Activated naive CD4-positive, alpha-beta T cell treated with anti-CD3 and anti-CD28 coated beads for 36 hours (primary cell): Measurements from ENCODE around the gene SLC9A2. TPM values are rescaled to one million over a fixed set of nuclear protein-coding genes. Genes with fewer than 3 reads are reported as not detected.

Experiments used
- CTCF ChIA-PET: fragments of 350-600 bp; sonication (Branson Sonifier 250); formaldehyde crosslinking; loops from one replicate; lab custom pipeline; 2021; ENCODE audit warnings: antibody characterized with exemption; lab: Charles Lee
- DNase-seq: peaks from one replicate; pipeline ENCODE4 v3.0.0-alpha.2; 2020
- H3K27ac Mint-ChIP-seq: one replicate; pipeline ENCODE4 v1.8.0; 2021; ENCODE audit warnings: mild to moderate bottlenecking, mixed read lengths
- H3K27me3 Mint-ChIP-seq: one replicate; pipeline ENCODE4 v1.8.0; 2021; ENCODE audit warnings: low read depth, mixed read lengths
- H3K36me3 Mint-ChIP-seq: one replicate; pipeline ENCODE4 v1.8.0; 2021; ENCODE audit warnings: low read depth, mixed read lengths
- H3K4me1 Mint-ChIP-seq: one replicate; pipeline ENCODE4 v1.8.0; 2021; ENCODE audit warnings: low read depth, mixed read lengths
- H3K4me3 Mint-ChIP-seq: one replicate; pipeline ENCODE4 v1.8.0; 2021; ENCODE audit warnings: mild to moderate bottlenecking, moderate library complexity, mixed read lengths
- H3K9me3 Mint-ChIP-seq: one replicate; pipeline ENCODE4 v1.8.0; 2021; ENCODE audit warnings: mixed read lengths
- intact Hi-C: fragments of 100-400 bp; cut with micrococcal nuclease; formaldehyde crosslinking; loops from one replicate; pipeline ENCODE4 v1.15.1; 2023
- total RNA-seq, 2 experiments: library from RNA; stranded (reverse); gene quantifications; one replicate each; pipeline ENCODE4 v1.2.3, GENCODE V29; 2021

Gene SLC9A2, protein sequence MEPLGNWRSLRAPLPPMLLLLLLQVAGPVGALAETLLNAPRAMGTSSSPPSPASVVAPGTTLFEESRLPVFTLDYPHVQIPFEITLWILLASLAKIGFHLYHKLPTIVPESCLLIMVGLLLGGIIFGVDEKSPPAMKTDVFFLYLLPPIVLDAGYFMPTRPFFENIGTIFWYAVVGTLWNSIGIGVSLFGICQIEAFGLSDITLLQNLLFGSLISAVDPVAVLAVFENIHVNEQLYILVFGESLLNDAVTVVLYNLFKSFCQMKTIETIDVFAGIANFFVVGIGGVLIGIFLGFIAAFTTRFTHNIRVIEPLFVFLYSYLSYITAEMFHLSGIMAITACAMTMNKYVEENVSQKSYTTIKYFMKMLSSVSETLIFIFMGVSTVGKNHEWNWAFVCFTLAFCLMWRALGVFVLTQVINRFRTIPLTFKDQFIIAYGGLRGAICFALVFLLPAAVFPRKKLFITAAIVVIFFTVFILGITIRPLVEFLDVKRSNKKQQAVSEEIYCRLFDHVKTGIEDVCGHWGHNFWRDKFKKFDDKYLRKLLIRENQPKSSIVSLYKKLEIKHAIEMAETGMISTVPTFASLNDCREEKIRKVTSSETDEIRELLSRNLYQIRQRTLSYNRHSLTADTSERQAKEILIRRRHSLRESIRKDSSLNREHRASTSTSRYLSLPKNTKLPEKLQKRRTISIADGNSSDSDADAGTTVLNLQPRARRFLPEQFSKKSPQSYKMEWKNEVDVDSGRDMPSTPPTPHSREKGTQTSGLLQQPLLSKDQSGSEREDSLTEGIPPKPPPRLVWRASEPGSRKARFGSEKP
- total RNA-seq: under 1 TPM; 0.07 TPM

DNA sequence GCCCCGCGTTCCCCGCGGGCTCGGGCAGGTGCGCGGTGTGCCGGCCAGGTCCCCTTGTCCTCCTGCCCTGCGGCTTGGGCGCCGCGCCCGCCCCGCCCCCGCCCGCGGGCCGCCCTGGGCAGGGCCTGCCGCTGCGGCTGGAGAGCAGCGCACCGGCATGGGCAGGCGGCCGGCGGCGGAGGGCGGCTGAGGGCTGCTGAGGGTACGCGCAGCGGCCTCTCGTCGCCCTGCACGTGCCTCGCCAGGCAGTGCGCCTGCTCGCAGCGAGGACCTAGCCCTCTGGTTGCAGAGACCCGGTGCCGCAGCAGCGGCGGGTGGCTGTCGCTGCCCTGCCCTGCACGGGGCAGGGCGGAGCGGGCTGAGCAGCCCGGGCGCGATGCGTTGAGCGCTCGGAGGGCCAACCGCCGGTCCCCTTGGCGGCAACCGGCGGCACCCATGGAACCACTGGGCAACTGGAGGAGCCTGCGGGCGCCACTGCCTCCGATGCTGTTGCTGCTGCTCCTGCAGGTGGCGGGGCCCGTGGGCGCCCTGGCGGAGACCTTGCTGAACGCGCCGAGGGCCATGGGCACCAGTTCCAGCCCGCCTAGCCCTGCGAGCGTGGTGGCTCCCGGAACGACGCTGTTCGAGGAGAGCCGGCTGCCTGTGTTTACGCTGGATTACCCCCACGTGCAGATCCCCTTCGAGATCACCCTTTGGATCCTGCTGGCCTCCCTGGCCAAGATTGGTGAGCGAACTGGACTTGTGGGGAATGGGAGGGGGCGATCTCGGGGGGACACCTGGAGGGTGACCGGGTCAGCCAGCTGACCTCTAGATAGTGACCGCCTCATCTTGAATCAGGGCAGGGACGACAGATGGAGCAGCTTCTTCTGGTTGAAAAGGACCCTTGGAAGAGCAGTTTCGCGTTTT is at the start of gene SLC9A2:
SLC9A2 (plus strand) TSS at position 140 of the 906 bp plus-strand sequence; CDS start at position 436, 296 bp downstream.
- peak within 1 kb of the TSS; percentile 62 for H3K4me3 Mint-ChIP-seq
- CTCF ChIA-PET: interaction anchor here (1.4 kb wide), 1 partner anchor 146 kb away, joined by 3 read pairs; the partner anchor contains the start of gene SLC9A4
- no peaks in the 10 kb centered on the region for H3K9me3 Mint-ChIP-seq
- H3K27me3 Mint-ChIP-seq: peaks cover 60% of the 10 kb centered on the region
- peak; percentile 21 for DNase-seq
- intact Hi-C loops: no loop called here
- no peak within 1 kb of the TSS for H3K27ac Mint-ChIP-seq
- no peaks in the 10 kb centered on the region for H3K36me3 Mint-ChIP-seq
- peaks cover 12% of the 10 kb centered on the region for H3K4me1 Mint-ChIP-seq

DNA sequence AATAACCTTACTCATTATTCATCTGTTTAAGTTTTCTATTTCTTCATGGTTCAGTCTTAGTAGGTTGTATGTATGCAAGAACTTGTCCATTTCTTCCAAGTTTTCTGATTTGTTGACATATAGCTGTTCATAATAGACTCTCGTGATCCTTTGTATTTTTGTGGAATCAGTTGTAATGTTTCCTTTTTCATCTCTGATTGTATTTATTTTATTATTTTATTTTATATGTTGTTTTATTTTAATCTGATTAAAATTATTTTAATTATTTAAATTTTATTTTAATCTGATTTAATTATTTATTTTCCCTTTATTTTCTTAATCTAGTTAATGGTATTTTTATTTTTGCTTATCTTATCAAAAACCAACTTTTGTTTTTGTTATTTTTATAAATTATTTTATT is 43.5 kb upstream of the SLC9A2 start:
- H3K9me3 Mint-ChIP-seq: peaks cover 6% of the 10 kb centered on the region
- CTCF ChIA-PET: no interaction called here
- peaks cover 18% of the 10 kb centered on the region for H3K27me3 Mint-ChIP-seq
- intact Hi-C loops: no loop called here
- H3K27ac Mint-ChIP-seq: no peak overlapping the region
- no peak overlapping the region for H3K4me3 Mint-ChIP-seq
- no peak for DNase-seq
- H3K36me3 Mint-ChIP-seq: no peaks in the 10 kb centered on the region
- no peaks in the 10 kb centered on the region for H3K4me1 Mint-ChIP-seq

DNA sequence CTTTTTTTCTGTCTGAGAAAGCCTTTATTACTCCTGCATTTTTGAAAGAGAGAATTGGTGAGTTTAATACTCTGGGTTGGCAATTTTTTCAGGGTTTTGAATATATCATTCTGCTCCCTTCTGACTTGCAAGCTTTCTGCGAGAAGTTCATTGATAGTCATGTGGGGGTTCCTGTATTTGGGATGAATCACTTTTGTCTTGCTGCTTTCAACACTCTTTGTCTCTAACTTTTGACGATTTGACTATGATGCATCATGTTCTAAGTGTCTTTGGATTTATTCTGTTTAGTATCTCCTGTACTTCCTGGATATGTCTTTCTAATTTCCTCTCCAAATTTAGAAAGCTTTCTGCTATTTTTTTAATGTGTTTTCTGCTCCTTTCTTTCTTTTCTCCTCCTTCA is 41.0 kb upstream of the SLC9A2 start:
- no peak overlapping the region for H3K27ac Mint-ChIP-seq
- H3K9me3 Mint-ChIP-seq: peaks cover 7% of the 10 kb centered on the region
- no peak overlapping the region for H3K4me3 Mint-ChIP-seq
- peaks cover 10% of the 10 kb centered on the region for H3K4me1 Mint-ChIP-seq
- intact Hi-C loops: no loop called here
- H3K36me3 Mint-ChIP-seq: no peaks in the 10 kb centered on the region
- CTCF ChIA-PET: interaction anchor here (0.6 to 0.7 kb wide), 2 partner anchors 30 to 117 kb away, joined by 3 to 4 read pairs; no protein-coding TSS in a partner anchor
- DNase-seq: no peak
- peaks cover 17% of the 10 kb centered on the region for H3K27me3 Mint-ChIP-seq

DNA sequence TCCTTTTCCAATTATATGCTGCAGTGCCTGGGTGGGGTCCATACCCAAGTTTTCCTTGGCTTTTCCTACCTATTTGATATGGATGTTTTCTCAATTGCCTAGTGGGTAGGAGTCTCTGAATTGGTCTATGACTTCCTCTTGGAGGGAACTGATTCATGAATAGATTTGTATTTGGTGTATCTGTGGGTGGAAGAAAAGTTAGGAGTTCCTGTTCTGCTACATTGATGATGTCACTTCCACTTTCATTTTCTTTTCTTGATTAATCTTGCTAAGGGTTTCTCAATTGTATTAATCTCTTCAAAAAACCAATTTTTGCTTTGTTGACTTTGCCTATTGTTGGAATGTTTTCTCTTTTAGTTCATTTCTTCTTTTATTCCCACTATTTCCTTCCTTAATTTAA is 37.4 kb upstream of the SLC9A2 start:
- Mint-ChIP-seq H3K36me3 (no peaks in the 10 kb centered on the region), H3K4me3 (no peak overlapping the region)

DNA sequence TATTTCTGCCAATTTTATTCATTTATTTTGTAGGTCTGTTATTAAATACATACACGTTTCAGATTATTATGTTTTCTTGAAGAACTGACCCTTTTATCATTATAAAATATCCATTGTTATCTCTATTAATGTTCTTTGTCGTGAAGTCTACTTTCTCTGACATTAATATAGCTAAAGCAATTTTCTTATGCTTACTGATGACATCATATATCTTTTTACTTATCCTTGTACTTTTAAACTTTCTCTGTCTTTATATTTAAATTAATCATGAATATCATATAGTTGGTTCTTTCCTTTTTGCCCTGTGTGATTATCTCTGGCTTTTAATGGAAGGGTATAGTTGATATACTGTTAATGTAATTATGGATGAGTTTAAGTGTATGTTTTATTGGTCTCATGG is 36.5 kb upstream of the SLC9A2 start:
- intact Hi-C loops: no loop called here
- no peak for DNase-seq
- Mint-ChIP-seq H3K36me3 (no peaks in the 10 kb centered on the region), H3K9me3 (peaks cover 6% of the 10 kb centered on the region), H3K27me3 (peaks cover 6% of the 10 kb centered on the region), H3K4me1 (peaks cover 10% of the 10 kb centered on the region), H3K27ac (no peak overlapping the region), H3K4me3 (no peak overlapping the region)
- CTCF ChIA-PET: interaction anchor here (2.5 kb wide), 1 partner anchor 33 kb away, joined by 7 read pairs; no protein-coding TSS in a partner anchor

More for the DNA sequence above, 37.4 kb upstream of the SLC9A2 start:
- CTCF ChIA-PET: interaction anchor here (0.7 kb wide), 1 partner anchor 39 kb away, joined by 3 read pairs; no protein-coding TSS in a partner anchor
- DNase-seq: no peak
- H3K4me1 Mint-ChIP-seq: peaks cover 10% of the 10 kb centered on the region
- H3K9me3 Mint-ChIP-seq: peaks cover 6% of the 10 kb centered on the region
- intact Hi-C loops: no loop called here
- H3K27me3 Mint-ChIP-seq: peaks cover 10% of the 10 kb centered on the region
- H3K27ac Mint-ChIP-seq: no peak overlapping the region

DNA sequence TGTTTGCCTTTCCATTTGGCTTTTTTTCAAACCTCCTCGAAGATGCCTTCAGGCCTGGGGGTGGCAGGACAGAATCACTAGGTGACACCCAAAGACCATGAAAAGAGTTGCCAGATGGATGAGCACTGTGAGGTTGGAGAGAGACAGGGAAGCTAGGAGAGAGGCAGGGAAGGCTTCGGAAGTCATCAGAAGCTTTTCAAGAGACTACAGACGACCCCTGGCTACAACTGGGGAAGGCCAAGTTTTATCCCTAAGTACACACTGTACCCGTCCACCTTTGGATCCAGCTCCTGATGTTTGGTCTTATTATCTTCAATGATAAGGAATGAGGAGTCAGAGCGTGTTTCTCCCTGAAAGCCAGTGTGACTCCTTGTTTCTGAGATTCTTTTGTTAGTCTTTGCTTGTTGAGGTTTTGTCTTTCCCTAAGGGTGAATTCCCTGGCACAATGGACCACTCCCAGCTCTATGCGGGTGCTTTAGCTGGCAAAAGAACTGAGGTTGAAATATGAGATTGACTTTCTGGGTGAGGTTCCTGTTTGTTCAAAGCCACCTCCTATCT is 33.4 kb upstream of the SLC9A2 start:
- H3K27ac Mint-ChIP-seq: no peak overlapping the region
- peaks cover under 1% of the 10 kb centered on the region for H3K9me3 Mint-ChIP-seq
- intact Hi-C loops: no loop called here
- peaks cover 10% of the 10 kb centered on the region for H3K4me1 Mint-ChIP-seq
- CTCF ChIA-PET: interaction anchor here (0.6 to 1.7 kb wide), 4 partner anchors 9 to 118 kb away, joined by 3 to 8 read pairs (median 4); partner anchors contain the start of gene SLC9A4
- H3K27me3 Mint-ChIP-seq: peaks cover 4% of the 10 kb centered on the region
- H3K36me3 Mint-ChIP-seq: no peaks in the 10 kb centered on the region
- DNase-seq: no peak
- no peak overlapping the region for H3K4me3 Mint-ChIP-seq

DNA sequence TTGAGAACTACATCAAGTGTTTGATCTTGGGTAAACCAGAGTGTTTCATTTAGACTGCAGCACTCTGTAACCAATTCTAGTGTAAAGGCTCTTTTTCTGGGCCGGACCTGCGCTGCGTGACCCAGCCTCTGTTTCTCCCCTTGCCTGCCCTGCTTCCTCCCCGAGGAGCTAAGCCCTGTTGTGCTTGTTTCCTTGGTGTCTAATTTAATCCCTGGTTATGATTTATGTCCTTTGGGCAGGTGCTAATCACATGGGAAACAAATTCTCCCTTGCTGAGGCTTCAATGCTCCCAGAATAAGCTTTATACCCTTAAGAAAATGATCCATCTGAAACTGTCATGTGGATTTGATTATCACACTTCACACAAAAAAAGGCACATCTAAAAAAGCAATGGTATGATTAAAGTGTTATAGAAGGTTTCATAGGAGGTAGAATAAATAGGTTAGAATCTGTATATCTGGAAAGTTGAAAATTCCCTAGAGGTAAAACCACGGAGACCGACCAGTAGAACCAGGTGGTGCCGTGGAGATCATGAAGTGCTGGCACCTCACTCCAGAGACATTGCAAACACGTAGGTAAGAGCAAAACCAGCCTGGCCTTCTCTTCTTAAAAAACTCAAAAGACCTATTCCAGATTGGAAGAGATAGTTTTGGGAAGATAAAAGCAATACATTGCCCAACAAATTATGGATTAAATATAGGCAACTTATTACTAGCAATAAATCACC is 31.0 kb upstream of the SLC9A2 start:
- Mint-ChIP-seq H3K36me3 (no peaks in the 10 kb centered on the region), H3K4me1 (no peaks in the 10 kb centered on the region), H3K4me3 (no peak overlapping the region), H3K27ac (no peak overlapping the region), H3K27me3 (peaks cover 4% of the 10 kb centered on the region), H3K9me3 (no peaks in the 10 kb centered on the region)
- intact Hi-C loops: no loop called here
- no peak for DNase-seq
- CTCF ChIA-PET: interaction anchor here (0.9 to 1.9 kb wide), 2 partner anchors 100 to 114 kb away, joined by 5 read pairs; no protein-coding TSS in a partner anchor

DNA sequence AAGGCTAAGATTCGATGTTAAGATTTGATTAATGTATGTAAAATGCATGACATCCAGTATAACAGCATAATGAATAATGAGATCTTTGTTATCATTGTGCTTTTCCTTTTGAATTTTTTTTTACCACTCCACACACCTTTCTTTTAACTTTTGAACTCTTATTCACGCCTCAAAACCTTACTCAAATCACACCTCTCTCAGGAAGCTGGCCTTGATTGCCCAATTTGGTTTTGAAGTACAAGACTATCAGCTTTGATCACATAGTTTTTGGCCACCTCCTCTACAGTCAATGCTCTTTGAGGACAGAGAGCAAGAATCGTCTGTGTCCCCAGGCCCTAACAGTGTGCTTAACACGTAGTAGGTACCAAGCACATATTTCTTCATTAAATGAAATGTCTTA is 29.9 kb upstream of the SLC9A2 start:
- intact Hi-C loops: no loop called here
- no peaks in the 10 kb centered on the region for H3K4me1 Mint-ChIP-seq
- H3K9me3 Mint-ChIP-seq: no peaks in the 10 kb centered on the region
- CTCF ChIA-PET: interaction anchor here (1.2 kb wide), 1 partner anchor 117 kb away, joined by 5 read pairs; the partner anchor contains the start of gene SLC9A4
- H3K27ac Mint-ChIP-seq: no peak overlapping the region
- H3K36me3 Mint-ChIP-seq: no peaks in the 10 kb centered on the region
- peaks cover 4% of the 10 kb centered on the region for H3K27me3 Mint-ChIP-seq
- no peak overlapping the region for H3K4me3 Mint-ChIP-seq
- no peak for DNase-seq

DNA sequence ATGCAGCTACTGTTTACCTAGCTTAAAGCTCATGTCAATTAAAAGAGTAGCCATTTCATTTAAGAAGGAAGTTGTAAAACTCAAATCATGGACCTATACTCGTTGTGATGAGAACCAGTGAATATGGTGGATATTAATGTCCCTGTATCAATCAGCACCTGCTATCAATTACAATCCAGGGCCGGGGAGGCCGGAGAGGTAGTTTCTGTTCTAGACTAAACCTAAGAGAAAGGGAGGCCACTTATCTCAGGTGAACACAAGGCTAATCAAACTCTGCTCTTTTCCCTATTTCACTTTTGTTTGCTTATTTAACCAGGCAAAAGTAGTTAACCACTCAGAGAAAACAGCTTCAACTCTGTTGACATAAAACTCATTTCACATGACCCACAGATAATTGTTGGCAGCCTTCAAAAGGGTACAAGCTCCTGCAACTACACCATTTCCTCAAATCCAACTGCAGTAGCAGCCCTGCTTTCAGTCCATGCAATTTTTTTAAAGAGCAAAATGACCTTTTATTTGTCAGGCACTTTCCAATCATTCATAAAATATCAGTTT is 27.8 kb upstream of the SLC9A2 start:
- intact Hi-C loops: loop anchor here (1.0 kb wide), 2 partner anchors 71 to 118 kb away; partner anchors contain the start of gene SLC9A4
- CTCF ChIA-PET: interaction anchor here (0.6 to 2.9 kb wide), 6 partner anchors 25 to 119 kb away, joined by 3 to 18 read pairs (median 4); partner anchors contain the start of gene SLC9A4

DNA sequence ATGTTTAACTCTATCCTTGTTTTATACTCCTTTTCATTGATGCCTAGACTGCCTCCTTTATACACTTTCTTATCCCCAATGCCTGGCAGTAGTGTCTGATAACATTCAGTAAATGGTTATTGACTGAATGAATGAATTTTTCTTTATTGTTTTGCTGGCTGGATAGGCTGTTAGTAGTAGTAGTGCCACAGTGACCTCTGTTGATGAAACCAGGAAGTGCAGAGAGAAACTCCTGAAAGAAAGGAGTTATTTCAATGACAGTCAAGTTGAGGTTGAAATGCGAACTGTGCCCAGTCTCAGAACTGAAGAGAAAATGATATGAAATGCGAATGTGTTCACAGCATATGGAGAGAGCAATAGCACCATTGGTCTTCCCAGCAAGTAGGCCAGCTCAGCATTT is 26.8 kb upstream of the SLC9A2 start:
- intact Hi-C loops: loop anchor here (1.0 kb wide), 2 partner anchors 72 to 119 kb away; partner anchors contain the start of gene SLC9A4

More for the DNA sequence above, 27.8 kb upstream of the SLC9A2 start:
- no peaks in the 10 kb centered on the region for H3K4me1 Mint-ChIP-seq
- H3K27me3 Mint-ChIP-seq: peaks cover 13% of the 10 kb centered on the region
- H3K9me3 Mint-ChIP-seq: no peaks in the 10 kb centered on the region
- no peak for DNase-seq
- H3K4me3 Mint-ChIP-seq: no peak overlapping the region
- no peaks in the 10 kb centered on the region for H3K36me3 Mint-ChIP-seq
- H3K27ac Mint-ChIP-seq: no peak overlapping the region

More for the DNA sequence above, 26.8 kb upstream of the SLC9A2 start:
- H3K4me3 Mint-ChIP-seq: no peak overlapping the region
- peak; percentile 55 for DNase-seq
- no peak overlapping the region for H3K27ac Mint-ChIP-seq
- H3K27me3 Mint-ChIP-seq: peaks cover 13% of the 10 kb centered on the region
- no peaks in the 10 kb centered on the region for H3K9me3 Mint-ChIP-seq
- no peaks in the 10 kb centered on the region for H3K36me3 Mint-ChIP-seq
- CTCF ChIA-PET: interaction anchor here (0.8 to 2.9 kb wide), 5 partner anchors 24 to 125 kb away, joined by 4 to 18 read pairs (median 5); partner anchors contain the start of gene SLC9A4
- no peaks in the 10 kb centered on the region for H3K4me1 Mint-ChIP-seq
